Activated T-helper 9 cell treated with anti-CD3 and anti-CD28 coated beads, Interleukin-2, amount 50 U/mL, for 16 hours (primary cell): Measurements from ENCODE around the gene RYK.
"Not testable (repeated sequence)": the region's sequence is repeated elsewhere in the genome, so short reads cannot be mapped to it uniquely, and the experiment has no call there.

Experiments
- DNase-seq: peaks from one replicate; pipeline ENCODE4 v3.0.0-alpha.2; 2020; ENCODE audit warnings: low read depth

Gene RYK

DNA sequence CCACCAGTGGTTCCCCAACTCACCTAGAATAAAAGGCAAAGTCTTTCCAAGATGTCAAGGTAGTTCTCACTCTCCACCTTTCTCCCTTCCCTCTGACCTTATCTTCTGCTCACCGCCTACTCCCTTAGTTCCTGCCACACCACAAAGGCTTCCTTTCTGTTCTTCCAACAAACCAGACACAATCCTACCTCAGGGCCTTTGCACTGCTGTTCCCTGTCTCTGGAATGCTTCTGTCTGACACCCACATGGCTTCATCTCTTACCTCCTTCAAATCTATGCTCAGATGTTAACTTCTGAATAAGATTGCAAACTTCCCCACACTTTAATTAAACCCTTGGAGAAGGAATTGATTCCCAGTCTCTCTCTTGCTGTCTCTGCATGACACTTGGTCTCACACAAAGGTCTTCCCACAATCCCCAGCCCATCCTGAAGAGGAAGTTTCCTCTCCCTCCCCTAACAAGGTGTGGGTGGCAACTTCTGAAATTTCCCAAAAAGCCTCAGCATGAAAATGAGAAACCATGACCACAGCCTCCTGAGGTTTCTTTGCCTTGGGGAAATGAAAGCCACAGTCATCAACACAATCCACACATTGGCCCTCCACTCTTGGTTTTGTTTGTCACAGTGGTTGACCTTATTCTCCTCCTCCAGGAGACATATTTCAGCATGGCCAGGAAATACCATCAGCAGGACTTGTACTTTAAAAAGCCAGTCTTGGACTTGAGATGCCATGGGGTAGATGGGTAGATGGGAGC lies 3.0 kb upstream of the RYK start:
- no peak for DNase-seq

DNA sequence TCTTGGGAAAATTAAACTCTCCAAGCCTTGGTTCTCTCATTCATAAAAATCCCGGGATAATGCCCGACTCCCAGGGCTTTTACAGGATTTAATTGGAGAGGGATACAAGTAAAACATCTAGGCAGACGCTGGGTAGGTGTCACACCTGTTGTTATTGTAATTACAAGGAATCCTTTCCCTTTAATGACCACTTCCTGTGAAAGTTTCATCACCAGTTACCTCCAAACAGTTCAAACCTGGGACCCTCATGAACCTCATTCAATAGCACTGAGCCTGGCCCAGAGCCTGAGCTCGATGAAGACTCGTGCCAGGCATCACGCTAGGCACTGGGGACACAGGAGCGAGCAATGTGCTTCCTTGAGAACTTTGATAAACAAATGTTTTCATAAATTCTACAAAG lies 2.1 kb upstream of the RYK start:
- no peak for DNase-seq

DNA sequence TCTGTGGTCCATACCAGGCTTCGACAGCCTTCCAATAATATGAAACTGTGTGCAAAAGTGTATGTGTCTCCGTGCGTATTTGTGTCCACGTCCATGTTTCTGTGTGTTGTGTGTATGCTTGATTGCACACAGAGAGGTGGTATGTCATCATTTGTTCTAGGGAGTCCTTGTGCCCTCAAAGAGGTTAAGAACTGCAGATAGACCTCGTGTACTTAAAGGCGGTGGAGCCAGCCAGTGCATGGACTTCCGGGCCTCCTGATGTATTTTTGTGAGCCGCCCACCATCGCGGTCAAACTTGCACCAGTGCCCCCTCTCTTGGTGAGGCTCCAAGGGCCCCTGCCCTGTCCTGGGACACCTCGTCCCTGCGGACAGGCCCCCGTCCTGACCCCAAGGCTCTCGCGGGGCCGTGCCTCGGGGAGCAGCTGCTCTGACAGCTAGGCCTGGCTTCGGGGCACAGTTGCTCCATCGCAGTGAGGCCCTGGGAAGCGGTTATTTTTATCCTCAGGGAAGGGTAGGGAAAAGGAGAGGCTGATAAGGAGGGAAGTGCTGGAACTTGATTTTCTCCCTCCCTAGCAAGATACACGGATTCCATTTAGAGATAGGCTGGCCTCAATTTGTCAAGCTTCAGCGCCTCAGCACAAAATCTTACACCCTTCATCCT lies 1.2 kb upstream of the RYK start:
- no peak for DNase-seq

DNA sequence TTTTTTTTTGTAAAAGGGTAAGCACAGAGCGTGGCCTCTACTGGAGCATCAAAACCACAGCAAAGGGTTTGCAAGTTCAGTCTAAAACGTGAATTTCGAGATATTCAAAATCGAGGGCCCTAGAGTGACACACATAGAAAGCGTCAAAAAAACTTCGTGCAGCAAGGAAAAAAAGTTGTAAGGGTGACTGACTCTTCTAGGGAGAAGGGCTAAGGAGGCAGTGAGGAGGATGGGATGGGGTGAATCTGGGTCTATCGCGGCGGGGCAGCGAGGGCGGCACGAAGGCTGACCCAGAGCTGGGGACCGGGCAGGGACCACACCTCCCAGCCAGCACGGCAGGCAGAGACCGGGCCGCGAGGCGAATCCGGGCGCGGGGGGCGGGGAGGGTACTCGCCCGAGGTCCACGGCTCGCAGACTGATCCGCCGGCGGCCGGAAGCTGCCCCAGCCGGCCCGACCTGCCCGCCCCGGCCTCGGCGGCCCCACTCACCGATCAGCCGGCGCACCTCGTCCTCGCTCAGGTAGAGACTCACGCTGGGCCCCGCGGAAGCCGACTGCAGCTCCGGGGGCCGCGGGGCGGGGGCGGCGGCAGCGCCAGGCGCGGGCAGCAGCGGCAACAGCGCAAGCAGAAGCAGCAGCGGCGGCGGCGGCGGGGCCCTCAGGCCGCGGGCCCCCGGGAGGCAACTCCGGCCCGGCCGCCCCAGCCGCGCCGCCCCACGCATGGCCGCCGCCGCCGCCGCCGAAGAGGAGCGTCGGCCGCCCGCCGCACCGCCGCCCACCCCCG lies 533 bp downstream of the RYK start:
- DNase-seq = peak; percentile 33

DNA sequence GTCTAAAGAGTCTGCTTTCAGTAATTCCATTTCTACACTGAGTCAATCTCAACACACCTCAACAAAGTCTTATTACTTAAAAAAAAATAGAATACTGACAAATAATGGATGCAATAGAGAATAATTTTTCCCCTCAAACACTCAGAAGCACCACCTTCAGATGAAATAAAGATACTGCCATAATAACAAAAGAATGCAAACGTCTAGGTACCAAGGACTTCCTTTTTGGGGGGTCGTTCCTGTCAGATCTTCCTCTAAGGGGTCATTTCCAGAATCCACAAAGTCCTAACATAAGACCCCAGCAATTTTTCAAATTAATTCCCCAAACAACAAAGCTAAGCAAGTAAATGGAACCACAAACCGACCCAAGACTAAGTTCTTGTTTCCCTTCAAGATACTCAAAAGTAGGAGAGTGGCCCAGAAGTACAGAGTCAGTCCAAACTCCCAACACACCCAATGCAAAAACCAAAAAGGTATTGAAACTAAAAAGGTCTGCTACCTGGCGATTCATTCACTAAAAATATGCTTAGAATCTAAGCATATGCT lies 1.3 kb downstream of the RYK start:
- no peak for DNase-seq

DNA sequence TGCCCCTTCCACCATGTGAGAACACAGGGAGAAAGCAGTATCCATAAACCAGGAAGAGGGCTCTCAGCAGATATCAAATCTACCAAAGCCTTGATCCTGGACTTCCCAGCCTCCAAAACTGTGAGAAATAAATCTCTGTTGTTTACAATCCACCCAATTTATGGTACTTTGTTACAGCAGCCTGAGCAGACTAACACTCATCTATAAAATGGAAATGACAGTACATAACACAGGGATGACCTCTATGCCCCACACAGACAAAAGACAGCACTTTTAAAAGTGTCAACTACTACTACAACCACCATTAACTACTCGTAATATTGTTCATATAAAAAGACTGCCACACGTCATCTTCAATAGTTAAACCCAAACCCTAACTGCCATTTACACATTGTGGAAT lies 5.7 kb downstream of the RYK start:
- DNase-seq = no peak

DNA sequence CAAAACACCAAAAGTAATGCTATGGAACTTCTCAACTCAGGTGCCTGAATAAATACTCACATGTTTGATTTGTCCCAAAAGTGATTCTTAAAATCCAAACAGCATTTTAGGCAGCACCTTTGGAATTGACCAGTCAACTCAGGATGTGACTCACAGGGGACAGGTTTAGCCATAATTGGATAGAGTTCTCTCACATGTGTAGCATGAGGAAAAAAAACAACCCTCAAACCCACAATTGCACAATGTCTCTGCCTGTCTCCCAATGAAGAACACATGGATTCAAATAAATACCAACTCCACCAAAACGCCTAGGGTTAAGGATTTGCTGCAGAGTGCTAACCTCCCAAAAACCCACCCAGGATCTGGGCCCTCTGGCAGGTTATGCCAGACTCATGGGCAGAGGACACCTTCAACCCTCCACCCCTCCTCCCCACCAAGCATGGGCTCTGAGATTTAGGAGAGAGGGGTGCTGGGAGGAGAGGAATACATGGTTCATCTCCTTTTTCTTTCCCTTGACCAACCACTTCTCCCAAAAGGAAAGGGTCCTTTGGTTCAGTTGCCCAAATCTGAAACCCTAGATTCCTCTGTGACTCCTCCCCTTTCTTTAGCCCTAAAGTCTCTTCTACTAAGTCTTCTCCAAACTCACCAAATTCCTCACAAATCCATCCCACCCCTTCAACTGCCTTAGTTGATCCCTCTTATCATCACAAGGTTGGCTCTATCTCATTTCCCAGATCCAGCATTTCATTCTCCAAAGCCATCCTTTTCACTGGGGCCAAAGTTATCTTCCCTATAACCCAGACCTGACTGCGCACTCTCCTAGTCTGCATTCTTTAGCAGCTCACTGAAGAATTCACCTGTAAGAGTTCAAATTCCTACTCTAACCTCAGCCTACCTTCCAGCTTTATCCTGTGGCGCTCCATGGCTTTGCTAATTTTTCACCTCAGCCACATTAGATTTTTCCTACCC lies 7.7 kb downstream of the RYK start:
- no peak for DNase-seq

DNA sequence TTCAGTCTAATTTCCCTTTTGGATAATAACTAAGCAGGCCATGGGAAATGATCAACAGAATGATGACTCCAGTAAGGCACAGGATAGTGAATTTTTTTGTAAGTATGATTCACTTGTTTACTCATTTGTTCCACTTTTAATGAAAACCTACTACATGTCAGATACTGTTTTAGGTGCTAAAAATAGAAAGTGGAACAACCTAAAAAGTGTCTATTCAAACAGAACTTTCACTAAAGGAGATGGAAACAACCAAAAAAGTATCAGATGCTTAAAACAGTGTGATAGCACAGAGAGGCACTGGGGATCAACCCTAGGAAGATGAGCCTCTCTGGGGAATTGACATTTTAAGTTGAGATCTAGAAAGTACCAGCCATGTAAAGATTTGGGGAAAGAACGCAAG lies 11.1 kb downstream of the RYK start:
- no peak for DNase-seq

DNA sequence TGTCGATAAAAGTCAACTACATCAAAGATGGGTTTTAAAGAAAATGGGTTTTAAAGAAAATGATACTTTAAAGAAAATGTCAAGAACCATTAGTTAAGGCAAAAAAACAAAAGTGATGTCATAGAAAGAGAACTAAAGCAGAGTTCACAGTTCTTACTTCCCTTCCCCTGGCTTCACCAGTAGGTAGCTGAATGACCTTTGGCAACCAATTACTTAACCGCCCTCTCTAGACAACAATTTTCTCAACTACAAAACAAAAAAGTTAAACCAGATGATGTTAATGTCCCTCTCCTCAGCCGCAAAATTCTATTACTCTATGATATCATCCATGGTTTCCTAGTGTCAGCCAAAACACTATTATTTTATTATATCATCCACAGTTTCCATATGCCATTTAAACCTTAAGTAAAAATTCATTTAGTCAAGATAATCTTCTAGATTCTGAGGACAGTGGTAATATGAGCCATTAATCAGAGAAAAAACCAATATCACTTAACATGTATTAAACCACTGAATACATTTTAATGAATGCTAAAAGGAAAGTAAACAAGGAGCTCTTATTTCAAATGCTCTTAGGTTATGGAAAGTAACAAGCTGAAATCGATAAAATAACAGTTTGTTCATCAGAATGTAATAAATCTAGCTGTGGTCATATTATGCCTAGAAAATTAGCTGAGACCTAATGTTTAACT lies 13.1 kb downstream of the RYK start:
- DNase-seq = no peak

DNA sequence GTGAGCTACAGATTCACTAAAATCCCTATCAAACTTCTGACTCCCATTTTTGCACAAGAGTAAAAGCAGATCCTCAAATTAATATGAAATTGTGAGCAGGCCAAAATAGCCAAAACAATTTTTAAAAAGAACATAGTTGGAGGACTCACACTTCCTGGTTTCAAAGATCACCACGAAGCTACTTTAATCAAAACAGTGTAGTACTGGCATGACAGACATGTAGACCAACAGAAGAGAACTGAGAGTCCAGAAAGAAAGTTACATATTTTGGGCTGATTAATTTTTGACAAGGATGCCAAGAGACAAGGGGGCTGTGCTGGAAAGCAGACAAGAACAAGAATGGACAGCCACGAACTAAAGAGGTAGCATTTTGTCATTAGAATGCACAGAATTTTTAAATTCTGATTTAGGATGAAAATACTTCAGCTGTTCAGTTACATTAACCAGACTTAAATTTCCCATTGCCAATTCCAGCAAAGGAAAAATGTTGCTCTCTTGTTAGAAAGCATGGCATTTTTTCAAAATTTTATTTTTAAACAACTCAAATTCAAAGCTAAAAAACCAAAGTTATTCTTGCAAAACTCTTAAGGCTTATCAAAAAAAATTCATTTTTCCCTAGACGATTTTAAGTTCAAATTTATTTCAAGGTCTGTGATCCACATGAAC lies 14.0 kb downstream of the RYK start:
- DNase-seq = no peak

DNA sequence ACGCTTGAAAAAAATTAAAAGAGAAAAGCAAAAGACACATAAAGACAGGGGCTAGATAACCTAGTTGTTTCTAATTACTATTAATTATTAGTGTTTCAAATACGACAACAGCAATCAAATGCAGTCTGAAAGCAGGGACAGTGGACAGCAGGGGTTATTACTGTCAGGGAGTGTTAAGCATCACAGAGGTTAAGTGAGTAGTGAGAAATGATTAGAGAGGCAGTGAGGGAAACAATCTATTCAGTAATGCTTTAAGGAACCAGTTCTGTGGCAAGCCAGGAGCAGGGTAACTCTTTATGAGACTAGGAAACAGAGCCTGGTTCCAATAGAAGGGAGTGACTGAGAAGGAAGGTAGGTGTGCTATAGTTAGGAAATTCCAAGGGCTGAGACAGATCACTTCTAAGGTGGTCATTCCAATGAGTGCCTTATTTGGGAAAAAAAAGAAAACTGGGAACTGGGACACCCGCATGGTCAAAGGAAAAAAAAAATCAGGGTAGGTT lies 15.0 kb downstream of the RYK start:
- no peak for DNase-seq

DNA sequence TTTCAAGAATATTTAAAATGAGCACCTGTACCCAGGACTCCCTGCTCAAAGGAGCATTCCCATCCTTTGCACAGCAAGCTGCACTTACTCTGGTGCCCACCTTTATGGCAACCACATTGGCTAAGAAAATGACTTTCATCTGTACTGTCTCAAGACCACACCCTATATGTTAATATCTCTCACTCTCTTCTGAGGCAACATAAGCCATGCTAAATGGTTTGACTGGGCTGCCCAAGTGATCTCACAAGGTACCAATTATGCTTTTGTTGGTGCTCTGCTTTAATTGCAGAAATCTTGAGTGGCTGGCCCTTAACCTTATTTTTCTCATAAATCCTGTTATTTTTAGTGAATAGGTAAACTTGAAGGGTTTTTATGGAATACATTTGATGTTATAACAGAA lies 17.7 kb downstream of the RYK start:
- no peak for DNase-seq

DNA sequence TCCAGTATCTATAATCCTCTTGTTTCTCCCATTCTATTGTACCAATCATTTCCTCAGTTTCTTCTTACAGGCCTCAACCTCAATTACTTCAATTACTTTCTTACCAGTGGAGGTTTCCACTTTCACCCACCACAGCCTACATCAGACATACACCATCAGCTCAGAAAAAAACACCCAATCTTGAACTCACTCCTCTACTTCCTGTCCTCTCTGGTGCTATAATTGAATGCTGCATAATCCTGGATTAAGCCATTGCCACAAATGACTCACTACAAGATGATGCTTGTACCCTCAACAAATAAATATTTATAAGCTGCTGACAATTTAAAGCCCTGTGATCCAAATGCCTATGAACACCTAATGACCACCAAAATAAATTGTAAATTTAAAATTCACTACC lies 18.5 kb downstream of the RYK start:
- no peak for DNase-seq

DNA sequence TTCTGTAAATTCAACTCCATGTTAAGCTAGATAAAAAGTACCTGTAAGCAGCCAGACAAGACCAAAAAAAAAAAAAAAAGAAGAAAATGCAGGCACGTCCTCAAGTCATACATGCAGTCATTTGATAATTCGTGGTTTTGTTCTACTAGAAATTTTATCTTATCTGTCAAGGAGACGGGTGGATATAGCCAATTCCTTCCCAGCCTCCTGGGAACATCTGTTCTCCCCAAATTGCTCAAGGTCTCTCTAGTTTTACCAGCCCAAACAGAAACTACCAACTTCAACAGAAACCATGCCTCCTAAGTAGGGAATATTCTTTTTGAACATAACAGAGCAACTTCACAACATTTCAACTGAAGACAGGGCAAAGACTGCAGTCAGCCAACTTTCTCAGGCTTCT lies 19.5 kb downstream of the RYK start:
- no peak for DNase-seq

DNA sequence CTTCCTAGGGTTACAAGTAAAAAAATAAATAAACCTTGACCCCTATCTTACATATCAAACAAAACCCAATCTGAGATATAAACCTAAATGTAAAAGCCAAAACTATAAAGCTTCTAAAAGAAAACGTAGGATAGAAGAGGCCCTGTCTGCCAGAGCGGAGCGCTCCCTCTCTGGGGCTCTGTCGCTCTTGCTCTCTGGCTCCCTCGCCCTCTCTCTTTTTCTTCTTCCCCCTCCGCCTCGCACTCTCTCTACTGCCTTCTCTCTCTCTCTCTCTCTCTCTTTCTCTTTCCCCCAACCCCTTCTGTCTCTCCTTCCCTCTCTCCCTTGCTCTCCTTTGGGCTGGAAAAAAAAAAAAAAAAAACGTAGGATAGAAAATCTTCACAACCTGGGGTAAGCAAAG lies 21.6 kb downstream of the RYK start:
- DNase-seq = no peak

DNA sequence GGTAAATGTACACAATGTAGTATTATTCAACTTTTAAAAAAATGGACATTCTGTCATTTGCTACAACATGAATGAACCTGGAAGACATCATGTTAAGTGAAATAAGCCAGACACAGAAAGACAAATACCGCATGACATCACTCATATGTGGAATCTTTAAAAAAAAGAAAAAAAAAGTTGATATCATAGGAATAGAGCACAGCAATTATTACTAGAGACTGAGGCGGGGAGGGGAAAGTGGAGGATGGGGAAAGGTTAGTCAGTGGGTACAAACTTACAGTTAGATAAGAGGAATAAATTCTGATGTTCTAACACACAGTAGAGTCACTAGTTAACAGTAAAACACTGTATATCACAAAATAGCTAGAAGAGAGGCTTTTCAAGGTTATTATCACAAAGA lies 22.2 kb downstream of the RYK start:
- DNase-seq = no peak

DNA sequence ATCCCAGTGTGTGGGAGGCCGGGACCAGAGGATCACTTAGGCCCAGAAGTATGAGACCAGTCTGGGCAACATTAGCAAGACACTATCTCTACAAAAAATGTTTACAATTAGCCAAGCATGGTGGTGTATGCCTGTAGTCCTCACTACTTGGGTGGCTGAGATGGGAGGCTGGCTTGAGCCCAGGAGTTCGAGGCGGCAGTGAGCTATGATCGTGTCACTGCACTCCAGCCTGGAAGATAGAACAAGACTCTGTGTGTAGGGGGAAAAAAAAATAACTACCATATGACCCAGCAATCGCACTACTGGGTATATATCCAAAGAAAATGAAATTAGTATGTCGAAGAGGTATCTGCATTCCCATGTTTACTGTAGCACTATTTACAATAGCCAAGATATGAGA lies 22.6 kb downstream of the RYK start:
- no peak for DNase-seq

DNA sequence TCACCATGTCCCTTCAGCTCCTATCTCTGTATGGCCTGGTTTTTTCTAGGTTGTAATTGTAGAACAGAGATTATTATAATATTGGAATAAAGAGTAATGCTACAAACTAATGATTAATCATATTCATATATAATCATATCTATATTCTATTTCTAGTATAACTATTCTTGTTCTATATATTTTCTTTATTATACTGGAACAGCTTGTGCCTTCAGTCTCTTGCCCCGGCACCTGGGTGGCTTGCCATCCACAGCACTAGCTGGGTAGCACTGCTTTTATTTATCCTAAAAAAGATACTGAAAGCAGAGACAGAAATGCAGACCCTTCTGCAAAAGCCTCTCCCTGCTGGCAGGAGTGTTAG lies 25.9 kb downstream of the RYK start:
- not testable (repeated sequence) for DNase-seq

DNA sequence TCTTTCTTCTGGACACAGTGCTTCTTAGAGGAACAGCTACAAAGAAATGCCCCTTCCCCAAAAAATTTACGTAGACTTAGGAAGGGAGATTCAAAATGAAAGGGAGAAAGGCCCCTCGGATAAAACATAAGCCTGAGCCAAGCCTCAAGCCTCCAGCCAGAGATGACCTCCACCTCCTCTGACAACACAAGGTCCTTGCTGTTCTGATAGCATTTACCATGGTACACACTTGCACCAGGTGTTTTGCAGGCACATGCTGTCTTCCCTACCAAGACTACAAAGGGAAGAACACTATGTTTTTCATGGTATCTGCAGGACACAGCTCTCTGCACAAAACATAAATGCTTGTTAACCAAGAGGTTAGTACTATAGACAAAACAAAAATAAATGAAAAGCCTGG lies 27.8 kb downstream of the RYK start:
- DNase-seq = no peak

DNA sequence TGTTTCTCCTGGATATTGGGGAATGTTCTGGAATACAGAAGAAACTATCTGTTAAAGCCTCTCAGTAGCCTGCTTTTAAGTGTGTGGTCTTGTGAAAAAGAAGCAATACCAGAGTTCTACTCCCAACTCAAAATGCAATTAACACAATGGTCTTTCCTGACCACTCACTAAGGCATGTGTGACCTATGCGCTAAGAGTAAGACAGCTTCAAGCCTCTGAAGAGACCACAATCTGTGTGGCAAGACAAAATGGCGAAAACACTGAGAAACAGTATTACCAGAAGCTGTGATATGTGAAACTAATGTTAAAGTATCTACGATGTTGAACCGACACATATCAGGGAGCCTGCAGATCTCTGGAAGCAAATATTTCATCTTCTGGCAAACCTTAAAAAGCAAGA lies 33.8 kb downstream of the RYK start:
- no peak for DNase-seq
